ENCODE data around the gene GSTO1.

Gene GSTO1

GRCh38 chr10:104279550-104280259, 25.0 kb downstream of the GSTO1 start:
- DNase-seq: no peak

DNA sequence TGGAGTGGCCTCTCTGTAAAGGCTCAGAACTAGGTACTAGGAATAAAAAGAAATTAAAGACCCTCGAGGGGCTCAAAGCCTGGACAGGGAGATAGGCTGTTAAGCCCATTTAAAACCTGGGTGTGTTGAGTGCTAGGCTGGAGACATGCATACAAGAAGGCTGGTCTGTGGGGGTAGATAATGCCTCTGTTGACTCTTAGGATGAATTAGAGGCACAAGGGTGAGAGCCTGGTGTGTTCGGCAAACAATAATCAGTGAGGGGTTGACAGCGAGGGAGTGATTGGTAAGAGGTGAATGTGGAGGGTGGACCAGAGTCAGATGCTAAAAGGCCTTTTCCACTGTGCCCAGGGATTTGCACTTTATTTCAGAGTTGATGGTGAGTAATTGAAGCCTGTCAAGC, 27.0 kb downstream of the GSTO1 start:
- no peak for DNase-seq

DNA sequence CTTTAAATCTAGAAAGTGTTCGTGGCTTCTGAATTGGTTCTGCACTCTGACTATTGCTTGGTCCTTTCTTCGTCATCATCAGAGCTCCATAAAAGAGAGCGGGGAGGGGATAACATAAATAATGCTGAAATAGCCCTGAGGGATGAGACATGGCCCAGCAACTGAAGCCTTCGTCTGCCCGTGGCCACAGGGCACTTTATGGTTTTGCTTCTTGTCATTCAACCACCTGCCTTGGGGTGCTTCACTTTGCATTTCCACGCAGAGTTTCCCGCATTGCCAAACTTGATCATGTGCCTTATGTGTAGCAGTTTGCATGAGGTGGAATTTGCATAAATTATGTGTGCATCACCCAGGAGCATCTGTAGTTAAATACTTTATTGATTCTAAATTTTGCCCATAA, 30.2 kb downstream of the GSTO1 start:
- DNase-seq: no peak

DNA sequence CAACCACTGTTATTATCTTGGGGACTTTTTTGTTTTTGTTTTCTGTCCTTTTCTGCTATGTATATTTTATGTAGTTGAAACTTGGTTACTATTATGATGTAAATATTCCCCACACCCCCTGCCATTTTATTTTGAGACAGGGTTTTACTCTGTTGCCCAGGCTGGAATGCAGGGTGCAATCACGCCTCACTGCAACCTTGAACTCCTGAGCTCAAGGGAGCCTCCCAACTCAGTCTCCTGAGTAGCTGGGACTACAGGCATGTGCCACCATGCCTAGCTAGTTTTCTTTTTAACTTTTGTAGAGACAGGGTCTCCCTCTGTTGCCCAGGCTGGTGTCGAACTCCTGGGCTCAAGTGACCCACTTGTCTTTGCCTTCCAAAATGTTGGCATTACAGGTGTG, 32.2 kb downstream of the GSTO1 start:
- no peak for DNase-seq

GRCh38 chr10:104288355-104288754, 33.7 kb downstream of the GSTO1 start:
- no peak for DNase-seq

DNA sequence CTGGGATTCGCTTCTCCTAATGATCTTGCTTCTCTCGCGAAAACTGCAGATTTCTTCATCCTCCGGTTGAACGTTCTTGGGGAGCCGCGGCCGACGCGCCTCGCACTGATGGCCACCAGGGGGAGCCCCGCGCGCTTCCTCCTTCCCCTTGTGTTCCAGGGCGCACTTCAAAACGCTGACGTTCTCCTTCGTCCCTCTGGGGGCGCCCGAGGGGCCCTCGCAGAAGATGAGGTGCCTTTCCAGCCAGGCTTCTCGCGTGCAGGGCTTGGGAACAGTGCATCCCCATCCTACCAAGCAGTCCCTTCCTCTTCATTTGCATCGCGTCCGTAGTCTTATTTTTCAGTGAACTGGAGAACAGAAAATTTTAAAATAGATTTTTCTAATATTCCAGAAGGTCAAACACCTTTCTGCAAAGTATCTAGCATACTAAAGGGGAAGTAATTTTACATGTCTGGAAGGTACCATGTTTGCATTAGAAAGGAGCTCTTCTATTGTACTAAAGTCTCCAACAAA, 36.8 kb downstream of the GSTO1 start:
- peak; percentile 80 to 87 for DNase-seq

GRCh38 chr10:104293011-104293410, 38.3 kb downstream of the GSTO1 start:
- no peak for DNase-seq

DNA sequence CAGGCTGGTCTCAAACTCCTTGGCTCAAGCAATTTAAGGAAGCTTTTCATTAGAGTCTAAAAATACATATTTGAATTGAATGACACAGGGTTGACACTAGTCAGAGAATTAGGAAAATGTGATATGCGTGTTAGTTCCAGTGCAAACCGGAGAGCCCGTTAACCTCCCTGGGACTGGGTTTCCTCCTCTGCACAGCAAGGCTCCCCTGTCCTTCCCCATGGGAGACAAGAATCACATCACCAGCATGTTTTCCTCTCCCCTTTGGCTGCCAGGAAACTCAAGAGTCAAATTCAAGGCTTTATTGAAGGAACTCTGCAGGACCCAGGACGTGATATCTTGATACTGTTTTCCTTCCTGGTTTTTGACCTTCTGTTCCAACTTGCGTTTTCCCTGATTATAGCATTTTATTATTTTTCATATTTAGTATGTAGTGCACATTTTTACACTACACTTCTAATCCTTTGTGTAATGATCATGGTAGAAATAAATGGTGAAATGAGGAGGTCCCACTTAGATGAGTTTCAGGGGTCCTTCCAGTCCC, 39.2 kb downstream of the GSTO1 start:
- DNase-seq: no peak

GRCh38 chr10:104296687-104297436, 42.2 kb downstream of the GSTO1 start:
- no peak for DNase-seq

GRCh38 chr10:104297697-104298660, 43.3 kb downstream of the GSTO1 start:
- DNase-seq: no peak

- no peak for DNase-seq
Observed at GRCh38 chr10:104299031-104299904, 44.6 kb downstream of the GSTO1 start.

DNA sequence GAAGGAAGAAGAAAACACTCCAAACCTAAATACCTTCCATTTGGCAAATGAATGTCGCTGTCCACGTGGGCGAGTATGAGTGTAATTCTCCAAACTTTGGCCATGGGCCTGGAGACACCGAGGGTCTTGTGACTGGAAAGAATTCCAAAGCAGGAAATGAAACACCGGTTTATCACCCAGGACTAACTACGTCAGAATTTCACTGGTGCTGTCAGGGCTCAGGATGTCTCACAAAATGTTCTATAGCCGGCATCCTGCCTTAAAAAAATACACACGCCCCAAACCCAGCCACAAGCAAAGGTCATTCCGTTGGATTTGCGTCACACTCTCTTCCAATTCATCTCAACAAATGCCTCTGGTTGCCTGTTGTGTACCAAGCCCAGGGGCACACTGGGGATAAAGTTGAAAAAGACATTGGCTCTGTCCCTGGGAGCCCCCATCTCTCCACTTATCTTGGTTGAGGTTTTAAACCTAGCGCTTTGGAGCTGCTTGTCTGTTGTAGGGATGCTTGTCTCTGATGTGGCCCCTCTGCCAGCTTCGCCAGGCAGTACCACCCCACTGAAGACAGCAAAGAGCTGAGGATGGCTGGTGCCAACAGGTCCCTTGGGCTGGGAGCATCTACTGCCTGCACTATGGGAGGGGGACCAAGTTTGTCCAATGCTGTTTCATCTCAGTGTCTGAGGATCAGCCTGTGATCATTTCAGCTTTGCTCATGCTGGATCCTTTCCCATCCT, 45.5 kb downstream of the GSTO1 start:
- DNase-seq: no peak

DNA sequence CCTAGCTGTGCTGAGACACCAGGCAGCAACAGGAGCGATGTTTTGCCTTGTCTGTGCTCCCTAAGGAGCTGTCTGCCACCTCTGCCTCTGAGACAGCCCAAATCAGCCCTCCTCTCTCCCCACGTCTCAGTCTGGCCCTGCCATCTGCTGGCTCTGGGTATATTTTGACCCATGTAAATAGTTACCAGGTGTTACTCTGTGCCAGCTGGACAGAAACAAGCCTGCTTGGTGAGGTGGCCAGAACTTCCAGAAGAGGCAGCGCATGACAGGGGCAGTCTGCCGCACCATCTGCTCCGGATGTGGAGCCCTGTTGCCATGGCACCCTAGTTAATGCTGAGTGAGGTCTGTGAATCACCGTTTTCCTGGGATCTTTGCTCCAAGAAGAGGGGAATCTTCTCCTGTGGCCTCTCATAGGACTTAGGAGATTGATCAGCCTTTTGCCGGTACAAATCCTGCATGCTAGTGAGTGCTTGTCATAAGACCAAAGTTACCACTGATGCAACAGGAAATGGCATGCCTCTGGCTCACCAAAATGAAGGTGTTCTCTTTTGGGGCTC, 46.1 kb downstream of the GSTO1 start:
- no peak for DNase-seq

DNA sequence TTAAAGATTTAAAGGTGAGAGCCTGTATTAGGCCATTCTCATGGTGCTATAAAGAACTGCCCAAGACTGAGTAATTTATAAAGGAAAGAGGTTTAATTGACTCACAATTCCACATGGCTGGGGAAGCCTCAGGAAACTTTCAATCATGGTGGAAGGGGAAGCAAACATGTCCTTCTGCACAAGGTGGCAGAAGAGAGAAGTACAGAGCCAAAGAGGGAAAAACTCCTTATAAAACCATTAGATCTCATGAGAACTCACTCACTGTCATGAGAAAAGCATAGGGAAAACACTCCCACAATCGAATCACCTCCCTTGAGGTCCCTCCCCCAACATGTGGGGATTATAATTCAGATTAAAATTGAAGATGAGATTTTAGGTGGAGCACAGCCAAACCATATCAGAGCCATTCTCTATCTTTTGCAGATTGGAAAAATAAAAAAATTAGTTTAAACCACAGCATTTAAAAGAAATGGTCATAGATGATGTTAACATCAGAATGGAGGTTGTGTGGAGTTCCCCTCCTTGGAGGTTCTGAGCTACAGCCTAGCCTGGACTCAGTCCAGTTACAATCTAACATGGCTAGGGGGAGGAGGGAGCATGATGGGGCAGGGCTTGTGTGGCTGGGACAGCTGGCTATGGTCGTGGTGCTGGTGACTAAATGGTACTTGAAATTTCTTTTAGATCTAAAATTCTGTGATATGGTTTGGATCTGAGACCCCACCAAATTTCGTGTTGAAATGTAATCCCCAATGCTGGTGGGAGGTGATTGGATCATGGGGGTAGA, 47.4 kb downstream of the GSTO1 start:
- no peak for DNase-seq

- DNase-seq: no peak
Observed at GRCh38 chr10:104303594-104304355, 49.1 kb downstream of the GSTO1 start.

DNA sequence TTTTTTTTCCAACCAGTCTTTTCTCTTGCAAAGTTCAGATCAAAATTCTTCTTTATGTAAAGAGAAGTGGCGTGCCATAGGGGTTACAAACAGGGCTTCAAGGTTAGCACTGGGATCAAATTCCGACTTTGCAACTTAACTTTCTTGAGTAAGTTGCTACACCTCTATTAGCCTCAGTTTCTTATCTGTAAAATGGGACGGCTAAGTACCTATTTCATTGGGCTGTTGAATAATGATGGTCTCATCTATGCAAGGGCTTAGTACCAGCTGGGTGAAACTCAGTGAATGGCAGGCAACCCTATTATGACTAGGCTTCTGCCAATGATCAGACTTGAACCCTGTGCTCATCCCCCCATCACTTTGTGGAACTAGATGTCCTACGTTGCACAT, 49.7 kb downstream of the GSTO1 start:
- no peak for DNase-seq

- DNase-seq: no peak
Observed at GRCh38 chr10:104304927-104305326, 50.2 kb downstream of the GSTO1 start.

GRCh38 chr10:104306897-104307296, 52.2 kb downstream of the GSTO1 start:
- DNase-seq: no peak
